Measurements from ENCODE around the gene IMPA2.

DNA sequence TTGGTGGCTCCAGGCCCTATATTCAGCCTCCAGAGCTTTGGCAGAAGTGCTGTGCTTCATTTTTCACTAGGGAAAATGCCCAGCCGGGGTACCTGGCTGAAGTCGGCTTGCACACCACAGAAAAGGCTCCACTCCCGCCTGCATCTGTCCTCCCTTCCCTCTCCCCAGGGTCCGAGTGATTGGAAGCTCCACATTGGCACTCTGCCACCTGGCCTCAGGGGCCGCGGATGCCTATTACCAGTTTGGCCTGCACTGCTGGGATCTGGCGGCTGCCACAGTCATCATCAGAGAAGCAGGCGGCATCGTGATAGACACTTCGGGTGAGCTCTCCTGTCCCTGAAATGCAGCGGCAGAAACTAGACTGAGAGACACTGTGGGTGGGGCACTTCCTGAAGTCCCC lies 47.4 kb downstream of the IMPA2 start:
- TF ChIP-seq, protein P1, sequence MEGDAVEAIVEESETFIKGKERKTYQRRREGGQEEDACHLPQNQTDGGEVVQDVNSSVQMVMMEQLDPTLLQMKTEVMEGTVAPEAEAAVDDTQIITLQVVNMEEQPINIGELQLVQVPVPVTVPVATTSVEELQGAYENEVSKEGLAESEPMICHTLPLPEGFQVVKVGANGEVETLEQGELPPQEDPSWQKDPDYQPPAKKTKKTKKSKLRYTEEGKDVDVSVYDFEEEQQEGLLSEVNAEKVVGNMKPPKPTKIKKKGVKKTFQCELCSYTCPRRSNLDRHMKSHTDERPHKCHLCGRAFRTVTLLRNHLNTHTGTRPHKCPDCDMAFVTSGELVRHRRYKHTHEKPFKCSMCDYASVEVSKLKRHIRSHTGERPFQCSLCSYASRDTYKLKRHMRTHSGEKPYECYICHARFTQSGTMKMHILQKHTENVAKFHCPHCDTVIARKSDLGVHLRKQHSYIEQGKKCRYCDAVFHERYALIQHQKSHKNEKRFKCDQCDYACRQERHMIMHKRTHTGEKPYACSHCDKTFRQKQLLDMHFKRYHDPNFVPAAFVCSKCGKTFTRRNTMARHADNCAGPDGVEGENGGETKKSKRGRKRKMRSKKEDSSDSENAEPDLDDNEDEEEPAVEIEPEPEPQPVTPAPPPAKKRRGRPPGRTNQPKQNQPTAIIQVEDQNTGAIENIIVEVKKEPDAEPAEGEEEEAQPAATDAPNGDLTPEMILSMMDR (IDR thresholded peaks at IDR 0.05; ENCODE audit: low read depth, low read length), result no peak
- TF ChIP-seq POLR2A (IDR thresholded peaks at IDR 0.05; ENCODE audit: extremely low read depth, insufficient read length) (no peak), MYC (IDR thresholded peaks at IDR 0.05; ENCODE audit: low read depth, low read length) (no peak)
